ENCODE measurements around the gene PTPRB. TPM values are rescaled to one million over a fixed set of nuclear protein-coding genes. Genes with fewer than 3 reads are reported as not detected.

Gene PTPRB
- total and polyA plus RNA-seq, 2 donors (not counting 1 experiment from before 2014, with no cell fraction given): 0.01 TPM; not detected in 1

DNA sequence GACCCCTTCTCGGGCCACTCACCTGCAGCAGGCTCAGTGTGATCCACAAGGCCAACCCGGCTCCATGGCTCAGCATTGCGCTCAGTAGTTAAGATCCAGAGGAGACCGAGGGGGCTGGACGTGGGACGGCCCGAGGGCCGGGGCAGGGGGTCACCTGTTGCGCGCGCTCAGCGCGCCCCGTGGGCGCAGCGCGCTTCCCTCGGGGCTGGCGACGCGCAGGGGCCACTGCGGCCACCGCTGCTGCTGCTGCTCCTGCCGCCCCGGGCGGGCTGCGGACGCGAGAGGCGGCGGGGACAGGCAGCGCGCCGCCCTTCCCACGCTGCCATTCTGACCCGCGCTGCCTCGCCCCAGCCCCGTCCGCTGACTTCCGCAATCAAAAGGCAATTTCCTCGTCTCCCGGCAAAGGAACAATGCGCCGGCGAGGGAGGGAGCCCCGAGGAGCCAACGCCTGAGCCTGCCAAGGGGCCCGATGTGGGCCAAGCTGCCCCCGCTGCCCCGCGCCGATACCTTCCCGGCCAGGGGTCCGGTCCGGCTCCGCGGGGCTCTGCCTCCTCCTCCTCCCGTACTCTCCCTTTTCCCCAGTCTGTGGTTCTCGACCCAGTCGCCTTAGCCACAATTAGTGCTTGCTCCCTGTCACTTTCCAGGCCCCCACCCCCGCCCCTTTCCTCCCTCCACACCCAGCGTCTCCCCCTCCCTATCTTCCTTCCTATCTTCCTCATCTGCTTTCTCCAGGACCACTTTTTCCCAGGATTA, 27.3 kb downstream of the PTPRB start:
- H3K4me3 Mint-ChIP-seq: peak overlapping the region; percentile 46
- ChIA-PET CTCF (interaction anchor here (0.5 kb wide), 1 partner anchor 381 kb away, joined by 3 read pairs; no protein-coding TSS in a partner anchor), POLR2A (no interaction called here)
- peak; percentile 3 for DNase-seq
- H3K79me2 ChIP-seq (ENCODE audit: control insufficient read depth, insufficient read depth, low read length): no peaks in the 10 kb centered on the region
- H3K9ac ChIP-seq (ENCODE audit: low read length): peak overlapping the region; percentile 15
- H2AFZ ChIP-seq (ENCODE audit: insufficient read depth, low read depth, low read length, poor library complexity, severe bottlenecking): peak overlapping the region; percentile 60
- H3K4me1 Mint-ChIP-seq: peaks cover 10% of the 10 kb centered on the region
- H3K4me2 ChIP-seq (replicated peaks; ENCODE audit: low read depth, low read length, poor library complexity, severe bottlenecking): peak overlapping the region; percentile 54
- 2% methylated on average over 63 of the region's 63 CpGs for WGBS (ENCODE audit: insufficient coverage)
- no peaks in the 10 kb centered on the region for H3K9me3 Mint-ChIP-seq (ENCODE audit: insufficient read depth)
- H3K4me3 ChIP-seq (ENCODE audit: control extremely low read depth in 1 of 5, extremely low read depth in 1 of 5, insufficient read depth in 1 of 5, low read depth in 2 of 5, low read length in 4 of 5): peak overlapping the region in 1 of 5 experiments; percentile 33
- no peak overlapping the region for H3K27ac ChIP-seq (ENCODE audit: low read length in 2 of 2)
- H3K27me3 ChIP-seq (replicated peaks in 1 of 4; ENCODE audit: control extremely low read depth in 1 of 4, control insufficient read depth in 3 of 4, insufficient read depth in 4 of 4, low read length in 3 of 4): peaks cover 0 to 10% (median 6%) of the 10 kb centered on the region in 4 experiments
- ATAC-seq (ENCODE audit: low read depth): no peak
- H3K27ac Mint-ChIP-seq: no peak overlapping the region
- peaks cover 52% of the 10 kb centered on the region for H3K27me3 Mint-ChIP-seq
- TF ChIP-seq, protein P1, sequence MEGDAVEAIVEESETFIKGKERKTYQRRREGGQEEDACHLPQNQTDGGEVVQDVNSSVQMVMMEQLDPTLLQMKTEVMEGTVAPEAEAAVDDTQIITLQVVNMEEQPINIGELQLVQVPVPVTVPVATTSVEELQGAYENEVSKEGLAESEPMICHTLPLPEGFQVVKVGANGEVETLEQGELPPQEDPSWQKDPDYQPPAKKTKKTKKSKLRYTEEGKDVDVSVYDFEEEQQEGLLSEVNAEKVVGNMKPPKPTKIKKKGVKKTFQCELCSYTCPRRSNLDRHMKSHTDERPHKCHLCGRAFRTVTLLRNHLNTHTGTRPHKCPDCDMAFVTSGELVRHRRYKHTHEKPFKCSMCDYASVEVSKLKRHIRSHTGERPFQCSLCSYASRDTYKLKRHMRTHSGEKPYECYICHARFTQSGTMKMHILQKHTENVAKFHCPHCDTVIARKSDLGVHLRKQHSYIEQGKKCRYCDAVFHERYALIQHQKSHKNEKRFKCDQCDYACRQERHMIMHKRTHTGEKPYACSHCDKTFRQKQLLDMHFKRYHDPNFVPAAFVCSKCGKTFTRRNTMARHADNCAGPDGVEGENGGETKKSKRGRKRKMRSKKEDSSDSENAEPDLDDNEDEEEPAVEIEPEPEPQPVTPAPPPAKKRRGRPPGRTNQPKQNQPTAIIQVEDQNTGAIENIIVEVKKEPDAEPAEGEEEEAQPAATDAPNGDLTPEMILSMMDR (IDR thresholded peaks at IDR 0.05): no peak
- TF ChIP-seq EZH2 (IDR thresholded peaks at IDR 0.05; ENCODE audit: borderline replicate concordance, insufficient read depth, low read depth, low read length, poor library complexity, severe bottlenecking): no peak
- H3K9me3 ChIP-seq (ENCODE audit: control extremely low read depth in 1 of 3, control insufficient read depth in 2 of 3, insufficient read depth in 1 of 3, low read length in 2 of 3): peaks cover 0 to 2% (median 0%) of the 10 kb centered on the region in 3 donors
- peaks cover 5 to 9% of the 10 kb centered on the region in 2 donors for H3K4me1 ChIP-seq (ENCODE audit: control insufficient read depth in 2 of 2, insufficient read depth in 2 of 2, low read length in 2 of 2)
- H3K36me3 ChIP-seq (replicated peaks in 1 of 2; ENCODE audit: control extremely low read depth in 1 of 2, control insufficient read depth in 1 of 2, extremely low read depth in 1 of 2, insufficient read depth in 2 of 2, low read length in 1 of 2): no peaks in the 10 kb centered on the region
- H4K20me1 ChIP-seq (ENCODE audit: control insufficient read depth, insufficient read depth, low read length, poor library complexity, severe bottlenecking): no peaks in the 10 kb centered on the region
- intact Hi-C loops (cut with micrococcal nuclease): no loop called here

GRCh38 chr12:70609203-70609602, 28.0 kb downstream of the PTPRB start:
- Mint-ChIP-seq H3K27ac (no peak overlapping the region), H3K9me3 (ENCODE audit: insufficient read depth) (no peaks in the 10 kb centered on the region), H3K4me3 (peak overlapping the region; percentile 40), H3K27me3 (peaks cover 52% of the 10 kb centered on the region), H3K4me1 (peaks cover 10% of the 10 kb centered on the region)
- no peaks in the 10 kb centered on the region for H3K79me2 ChIP-seq (ENCODE audit: control insufficient read depth, insufficient read depth, low read length)
- ATAC-seq (ENCODE audit: low read depth) (no peak), DNase-seq (no peak)
- no peak overlapping the region for H3K4me3 ChIP-seq (ENCODE audit: control extremely low read depth in 1 of 5, extremely low read depth in 1 of 5, insufficient read depth in 1 of 5, low read depth in 2 of 5, low read length in 4 of 5)
- H3K4me1 ChIP-seq (ENCODE audit: control insufficient read depth in 2 of 2, insufficient read depth in 2 of 2, low read length in 2 of 2): peaks cover 5 to 9% of the 10 kb centered on the region in 2 donors
- 100% methylated on average over 2 of the region's 2 CpGs for WGBS (ENCODE audit: insufficient coverage)
- CTCF ChIA-PET: interaction anchor here (0.5 kb wide), 1 partner anchor 381 kb away, joined by 3 read pairs; no protein-coding TSS in a partner anchor
- peaks cover 0 to 10% (median 6%) of the 10 kb centered on the region in 4 experiments for H3K27me3 ChIP-seq (replicated peaks in 1 of 4; ENCODE audit: control extremely low read depth in 1 of 4, control insufficient read depth in 3 of 4, insufficient read depth in 4 of 4, low read length in 3 of 4)
- peak overlapping the region; percentile 54 for H3K4me2 ChIP-seq (replicated peaks; ENCODE audit: low read depth, low read length, poor library complexity, severe bottlenecking)
- no peaks in the 10 kb centered on the region for H4K20me1 ChIP-seq (ENCODE audit: control insufficient read depth, insufficient read depth, low read length, poor library complexity, severe bottlenecking)
- no peak overlapping the region for H3K27ac ChIP-seq (ENCODE audit: low read length in 2 of 2)
- no peak for TF ChIP-seq EZH2 (IDR thresholded peaks at IDR 0.05; ENCODE audit: borderline replicate concordance, insufficient read depth, low read depth, low read length, poor library complexity, severe bottlenecking)
- TF ChIP-seq, protein P1 (IDR thresholded peaks at IDR 0.05): no peak
- H3K9ac ChIP-seq (ENCODE audit: low read length): no peak overlapping the region
- peaks cover 0 to 2% (median 0%) of the 10 kb centered on the region in 3 donors for H3K9me3 ChIP-seq (ENCODE audit: control extremely low read depth in 1 of 3, control insufficient read depth in 2 of 3, insufficient read depth in 1 of 3, low read length in 2 of 3)
- POLR2A ChIA-PET: no interaction called here
- H3K36me3 ChIP-seq (replicated peaks in 1 of 2; ENCODE audit: control extremely low read depth in 1 of 2, control insufficient read depth in 1 of 2, extremely low read depth in 1 of 2, insufficient read depth in 2 of 2, low read length in 1 of 2): no peaks in the 10 kb centered on the region
- intact Hi-C loops (cut with micrococcal nuclease): no loop called here
- H2AFZ ChIP-seq (ENCODE audit: insufficient read depth, low read depth, low read length, poor library complexity, severe bottlenecking): no peak overlapping the region
